Measurements from ENCODE around the gene RBMS2.
"Not testable (repeated sequence)": the region's sequence is repeated elsewhere in the genome, so short reads cannot be mapped to it uniquely, and the experiment has no call there.

The RBMS2 gene

GRCh38 chr12:56530390-56531055 lies 8.9 kb downstream of the RBMS2 start:
- no peaks in the 10 kb centered on the region for H3K9me3 Mint-ChIP-seq
- no peak overlapping the region for H3K4me3 Mint-ChIP-seq
- H3K27ac Mint-ChIP-seq: no peak overlapping the region
- DNase-seq: no peak
- H3K36me3 Mint-ChIP-seq (ENCODE audit: low read depth): no peaks in the 10 kb centered on the region
- no peaks in the 10 kb centered on the region for H3K4me1 Mint-ChIP-seq (ENCODE audit: low read depth)
- H3K27me3 Mint-ChIP-seq: no peaks in the 10 kb centered on the region

GRCh38 chr12:56537546-56537945 lies 15.9 kb downstream of the RBMS2 start:
- H3K9me3 Mint-ChIP-seq: no peaks in the 10 kb centered on the region
- no peaks in the 10 kb centered on the region for H3K36me3 Mint-ChIP-seq (ENCODE audit: low read depth)
- no peak for DNase-seq
- H3K27me3 Mint-ChIP-seq: no peaks in the 10 kb centered on the region
- H3K27ac Mint-ChIP-seq: no peak overlapping the region
- no peak overlapping the region for H3K4me3 Mint-ChIP-seq
- peaks cover 1% of the 10 kb centered on the region for H3K4me1 Mint-ChIP-seq (ENCODE audit: low read depth)

GRCh38 chr12:56541631-56542030 lies 20.0 kb downstream of the RBMS2 start:
- Mint-ChIP-seq H3K36me3 (ENCODE audit: low read depth) (no peaks in the 10 kb centered on the region), H3K27ac (no peak overlapping the region), H3K9me3 (no peaks in the 10 kb centered on the region), H3K27me3 (no peaks in the 10 kb centered on the region), H3K4me3 (no peak overlapping the region), H3K4me1 (ENCODE audit: low read depth) (peaks cover 1% of the 10 kb centered on the region)
- DNase-seq: no peak

- Mint-ChIP-seq H3K36me3 (ENCODE audit: low read depth) (no peaks in the 10 kb centered on the region), H3K27me3 (no peaks in the 10 kb centered on the region), H3K4me1 (ENCODE audit: low read depth) (peaks cover 1% of the 10 kb centered on the region), H3K4me3 (no peak overlapping the region), H3K9me3 (no peaks in the 10 kb centered on the region), H3K27ac (no peak overlapping the region)
- no peak for DNase-seq
These were observed 20.5 kb downstream of the RBMS2 start for GRCh38 chr12:56542164-56542563.

- H3K27me3 Mint-ChIP-seq: no peaks in the 10 kb centered on the region
- H3K9me3 Mint-ChIP-seq: no peaks in the 10 kb centered on the region
- H3K36me3 Mint-ChIP-seq (ENCODE audit: low read depth): no peaks in the 10 kb centered on the region
- no peak overlapping the region for H3K4me3 Mint-ChIP-seq
- no peak for DNase-seq
- H3K4me1 Mint-ChIP-seq (ENCODE audit: low read depth): no peaks in the 10 kb centered on the region
- no peak overlapping the region for H3K27ac Mint-ChIP-seq
These were observed 23.5 kb downstream of the RBMS2 start for GRCh38 chr12:56545023-56545604.

GRCh38 chr12:56546680-56547079 lies 25.1 kb downstream of the RBMS2 start:
- no peaks in the 10 kb centered on the region for H3K9me3 Mint-ChIP-seq
- H3K4me3 Mint-ChIP-seq: no peak overlapping the region
- H3K27me3 Mint-ChIP-seq: no peaks in the 10 kb centered on the region
- no peaks in the 10 kb centered on the region for H3K4me1 Mint-ChIP-seq (ENCODE audit: low read depth)
- no peak overlapping the region for H3K27ac Mint-ChIP-seq
- no peak for DNase-seq
- no peaks in the 10 kb centered on the region for H3K36me3 Mint-ChIP-seq (ENCODE audit: low read depth)

GRCh38 chr12:56551070-56551469 lies 29.4 kb downstream of the RBMS2 start:
- Mint-ChIP-seq H3K36me3 (ENCODE audit: low read depth) (no peaks in the 10 kb centered on the region), H3K4me1 (ENCODE audit: low read depth) (no peaks in the 10 kb centered on the region), H3K9me3 (no peaks in the 10 kb centered on the region), H3K27ac (no peak overlapping the region), H3K4me3 (no peak overlapping the region), H3K27me3 (no peaks in the 10 kb centered on the region)
- DNase-seq: no peak

GRCh38 chr12:56565510-56566101 lies 44.0 kb downstream of the RBMS2 start:
- Mint-ChIP-seq H3K36me3 (ENCODE audit: low read depth) (no peaks in the 10 kb centered on the region), H3K4me1 (ENCODE audit: low read depth) (peaks cover 25% of the 10 kb centered on the region), H3K27ac (no peak overlapping the region), H3K9me3 (no peaks in the 10 kb centered on the region), H3K27me3 (no peaks in the 10 kb centered on the region), H3K4me3 (peak overlapping the region; percentile 29)
- peak; percentile 45 for DNase-seq

- Mint-ChIP-seq H3K4me1 (ENCODE audit: low read depth) (peaks cover 38% of the 10 kb centered on the region), H3K4me3 (no peak overlapping the region), H3K9me3 (no peaks in the 10 kb centered on the region), H3K27me3 (no peaks in the 10 kb centered on the region), H3K27ac (no peak overlapping the region), H3K36me3 (ENCODE audit: low read depth) (no peaks in the 10 kb centered on the region)
- DNase-seq: no peak
These were observed 46.5 kb downstream of the RBMS2 start for GRCh38 chr12:56568146-56568545.

GRCh38 chr12:56571121-56571520 lies 49.5 kb downstream of the RBMS2 start:
- Mint-ChIP-seq H3K9me3 (no peaks in the 10 kb centered on the region), H3K27me3 (no peaks in the 10 kb centered on the region)

GRCh38 chr12:56572288-56572687 lies 50.7 kb downstream of the RBMS2 start:
- no peaks in the 10 kb centered on the region for H3K36me3 Mint-ChIP-seq (ENCODE audit: low read depth)
- peaks cover 34% of the 10 kb centered on the region for H3K4me1 Mint-ChIP-seq (ENCODE audit: low read depth)
- H3K9me3 Mint-ChIP-seq: no peaks in the 10 kb centered on the region
- H3K27me3 Mint-ChIP-seq: no peaks in the 10 kb centered on the region
- no peak for DNase-seq
- no peak overlapping the region for H3K4me3 Mint-ChIP-seq
- no peak overlapping the region for H3K27ac Mint-ChIP-seq

More at GRCh38 chr12:56571121-56571520, 49.5 kb downstream of the RBMS2 start:
- DNase-seq: no peak
- Mint-ChIP-seq H3K36me3 (ENCODE audit: low read depth) (no peaks in the 10 kb centered on the region), H3K4me3 (no peak overlapping the region), H3K4me1 (ENCODE audit: low read depth) (peaks cover 36% of the 10 kb centered on the region), H3K27ac (no peak overlapping the region)

- Mint-ChIP-seq H3K27me3 (no peaks in the 10 kb centered on the region), H3K36me3 (ENCODE audit: low read depth) (no peaks in the 10 kb centered on the region), H3K9me3 (no peaks in the 10 kb centered on the region), H3K27ac (no peak overlapping the region), H3K4me3 (no peak overlapping the region), H3K4me1 (ENCODE audit: low read depth) (peaks cover 32% of the 10 kb centered on the region)
- DNase-seq: no peak
These were observed 52.6 kb downstream of the RBMS2 start for GRCh38 chr12:56574210-56574609.

GRCh38 chr12:56577248-56577647 lies 55.6 kb downstream of the RBMS2 start:
- H3K27me3 Mint-ChIP-seq, DNase-seq: not testable (repeated sequence)

GRCh38 chr12:56578983-56579546 lies 57.4 kb downstream of the RBMS2 start:
- no peaks in the 10 kb centered on the region for H3K27me3 Mint-ChIP-seq
- no peak overlapping the region for H3K4me3 Mint-ChIP-seq
- no peak overlapping the region for H3K27ac Mint-ChIP-seq
- no peak for DNase-seq
- H3K4me1 Mint-ChIP-seq (ENCODE audit: low read depth): peaks cover 30% of the 10 kb centered on the region
- no peaks in the 10 kb centered on the region for H3K9me3 Mint-ChIP-seq
- H3K36me3 Mint-ChIP-seq (ENCODE audit: low read depth): no peaks in the 10 kb centered on the region

More at GRCh38 chr12:56577248-56577647, 55.6 kb downstream of the RBMS2 start:
- H3K27ac Mint-ChIP-seq; H3K36me3 Mint-ChIP-seq (ENCODE audit: low read depth); H3K4me3 Mint-ChIP-seq; H3K9me3 Mint-ChIP-seq: not testable (repeated sequence)
- peaks cover 30% of the 10 kb centered on the region for H3K4me1 Mint-ChIP-seq (ENCODE audit: low read depth)

Measured in activated T-cell treated with anti-CD3 and anti-CD28 coated beads, Interleukin-2, amount 50 U/mL, for 24 hours (primary cell).